Panc1 (cell line): Measurements from ENCODE around the gene RPA3. TPM values are rescaled to one million over a fixed set of nuclear protein-coding genes. Genes with fewer than 3 reads are reported as not detected.

Source experiments
- ATAC-seq: fragments of 200-7000 bp; cut with Tn5 transposase; 2 replicates; pipeline ENCODE4 v1.9.1; 2020; ENCODE audit warnings: mild to moderate bottlenecking, moderate library complexity
- BruUV-seq: library from RNA; stranded (reverse); fragments of 400-500 nt; replicated peaks from 2 replicates; lab custom pipeline; 2021; lab: Mats Ljungman, UMichigan
- CTCF ChIA-PET: fragments of 300-600 bp; sonication (Branson Sonifier 250); formaldehyde crosslinking; loops from one replicate; lab custom pipeline; 2022; ENCODE audit warnings: antibody characterized with exemption; lab: Charles Lee
- POLR2A ChIA-PET: fragments of 300-600 bp; sonication (Branson Sonifier 250); formaldehyde crosslinking; loops from one replicate; lab custom pipeline; 2022; ENCODE audit warnings: antibody characterized with exemption; lab: Charles Lee
- DNase-seq: peaks from one replicate; pipeline ENCODE4 v3.0.0-alpha.2; 2010; ENCODE audit warnings: low read depth, low spot score
- H3K27ac ChIP-seq: 2 replicates; pipeline ENCODE4 v1.5.1; 2011; ENCODE audit warnings: mild to moderate bottlenecking, low read length, inconsistent platforms
- H3K27me3 ChIP-seq: fragments of 200-500 bp; sonication (Bioruptor generic); 2 replicates; pipeline ENCODE4 v1.6.0; 2014; ENCODE audit warnings: low read length, inconsistent platforms; ENCODE audit not compliant: control insufficient read depth, insufficient read depth
- H3K36me3 ChIP-seq: fragments of 200-500 bp; sonication (Bioruptor generic); 2 replicates; pipeline ENCODE4 v1.5.1; 2014; ENCODE audit warnings: inconsistent platforms, mild to moderate bottlenecking, low read length, moderate library complexity; ENCODE audit not compliant: control insufficient read depth, insufficient read depth
- H3K4me1 ChIP-seq: 2 replicates; pipeline ENCODE4 v1.5.1; 2011; ENCODE audit warnings: inconsistent platforms, mild to moderate bottlenecking, low read length, moderate library complexity; ENCODE audit not compliant: control insufficient read depth, insufficient read depth
- H3K4me3 ChIP-seq, 2 experiments: 2 replicates each; pipeline ENCODE4 v1.5.1; 2011 to 2012; ENCODE audit warnings: low read depth in 2 of 2, low read length in 2 of 2, mild to moderate bottlenecking in 2 of 2, inconsistent platforms in 1 of 2, moderate library complexity in 1 of 2
- H3K9me3 ChIP-seq: fragments of 200-500 bp; sonication (Bioruptor generic); 2 replicates; pipeline ENCODE4 v1.5.1; 2014; ENCODE audit warnings: low read depth, mild to moderate bottlenecking, inconsistent platforms, low read length, moderate library complexity; ENCODE audit not compliant: control insufficient read depth, insufficient read depth
- POLR2AphosphoS5 ChIP-seq: IDR thresholded peaks from 2 replicates; pipeline ENCODE4 v1.6.1; 2012; ENCODE audit warnings: mild to moderate bottlenecking, low read depth, low read length, moderate library complexity
- REST ChIP-seq, 2 experiments: IDR thresholded peaks; 2 replicates each; pipeline ENCODE4 v1.6.1; 2011 to 2012; ENCODE audit warnings: low read depth in 2 of 2, control low read depth in 1 of 2, low read length in 1 of 2, mild to moderate bottlenecking in 1 of 2, moderate library complexity in 1 of 2; ENCODE audit not compliant: insufficient read depth in 1 of 2
- SIN3A ChIP-seq: IDR thresholded peaks from 2 replicates; pipeline ENCODE4 v1.6.1; 2012; ENCODE audit warnings: low read depth, mild to moderate bottlenecking, low read length, moderate library complexity, borderline replicate concordance; ENCODE audit not compliant: insufficient read depth
- TCF7L2 ChIP-seq: IDR thresholded peaks from 2 replicates; pipeline ENCODE4 v1.6.1; 2011; ENCODE audit warnings: mild to moderate bottlenecking, low read depth, low read length, inconsistent platforms
- in situ Hi-C: cut with HindIII; loops from 2 replicates; pipeline ENCODE4 v1.10.0; 2016; ENCODE audit warnings: low sequenced_read_pairs, low pct_unique_long_range_greater_than_20kb
- intact Hi-C: fragments of 100-400 bp; cut with micrococcal nuclease; formaldehyde crosslinking; loops from one replicate; pipeline ENCODE4 v1.10.0; 2022; ENCODE audit not compliant: unreplicated experiment
- total RNA-seq: library from RNA; stranded (reverse); gene quantifications from one replicate; pipeline ENCODE4 v1.2.1, GENCODE V29; 2021; ENCODE audit not compliant: unreplicated experiment
- TF ChIP-seq, protein P1 (sequence below): fragments of 450-650 bp; IDR thresholded peaks from 2 replicates; pipeline ENCODE4 v1.5.1; 2017; ENCODE audit warnings: mild to moderate bottlenecking

Gene RPA3
- total RNA-seq, 1 experiment from 2014 or later: 93.5 TPM

- ChIA-PET CTCF (no interaction called here), POLR2A (no interaction called here)
- DNase-seq (no peak), ATAC-seq (no peak)
- Histone ChIP-seq H3K36me3 (no peaks in the 10 kb centered on the region), H3K4me1 (no peaks in the 10 kb centered on the region), H3K9me3 (no peaks in the 10 kb centered on the region), H3K27ac (no peak overlapping the region), H3K4me3 (no peak overlapping the region), H3K27me3 (no peaks in the 10 kb centered on the region)
- intact Hi-C loops (no loop called here), in situ Hi-C loops (no loop called here)
- no peak for TF ChIP-seq SIN3A
- TF ChIP-seq TCF7L2: no peak
- no peak for TF ChIP-seq REST (IDR thresholded peaks at IDR 0.05; ENCODE audit: insufficient read depth in 1 of 2, low read depth in 2 of 2, low read length in 1 of 2)
- TF ChIP-seq, protein P1, sequence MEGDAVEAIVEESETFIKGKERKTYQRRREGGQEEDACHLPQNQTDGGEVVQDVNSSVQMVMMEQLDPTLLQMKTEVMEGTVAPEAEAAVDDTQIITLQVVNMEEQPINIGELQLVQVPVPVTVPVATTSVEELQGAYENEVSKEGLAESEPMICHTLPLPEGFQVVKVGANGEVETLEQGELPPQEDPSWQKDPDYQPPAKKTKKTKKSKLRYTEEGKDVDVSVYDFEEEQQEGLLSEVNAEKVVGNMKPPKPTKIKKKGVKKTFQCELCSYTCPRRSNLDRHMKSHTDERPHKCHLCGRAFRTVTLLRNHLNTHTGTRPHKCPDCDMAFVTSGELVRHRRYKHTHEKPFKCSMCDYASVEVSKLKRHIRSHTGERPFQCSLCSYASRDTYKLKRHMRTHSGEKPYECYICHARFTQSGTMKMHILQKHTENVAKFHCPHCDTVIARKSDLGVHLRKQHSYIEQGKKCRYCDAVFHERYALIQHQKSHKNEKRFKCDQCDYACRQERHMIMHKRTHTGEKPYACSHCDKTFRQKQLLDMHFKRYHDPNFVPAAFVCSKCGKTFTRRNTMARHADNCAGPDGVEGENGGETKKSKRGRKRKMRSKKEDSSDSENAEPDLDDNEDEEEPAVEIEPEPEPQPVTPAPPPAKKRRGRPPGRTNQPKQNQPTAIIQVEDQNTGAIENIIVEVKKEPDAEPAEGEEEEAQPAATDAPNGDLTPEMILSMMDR: no peak
- TF ChIP-seq POLR2AphosphoS5: no peak
- no TSS peak for BruUV-seq
Observed at GRCh38 chr7:7671361-7671760, 47.0 kb downstream of the RPA3 start.

DNA sequence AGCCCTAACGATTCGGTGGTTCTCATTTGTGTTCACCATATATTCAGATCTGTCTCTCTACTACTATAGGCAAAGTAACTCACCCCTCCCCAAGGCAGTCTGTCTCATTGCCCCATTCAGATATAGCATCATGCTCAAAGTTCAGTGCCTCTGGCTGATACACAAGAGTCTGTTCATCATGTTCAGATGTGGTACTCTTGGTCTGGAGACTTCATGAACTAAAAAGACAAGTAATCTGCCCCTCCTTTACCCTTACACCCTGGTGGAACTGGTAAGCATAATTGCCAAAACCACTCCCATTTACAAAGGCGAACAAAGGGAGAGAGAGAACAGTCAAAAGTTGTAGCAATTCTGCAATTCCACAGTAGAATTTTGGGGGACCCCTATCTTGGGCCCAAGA, 47.9 kb downstream of the RPA3 start:
- no peaks in the 10 kb centered on the region for H3K36me3 ChIP-seq
- BruUV-seq: no TSS peak
- ChIA-PET CTCF (no interaction called here), POLR2A (no interaction called here)
- no peak overlapping the region for H3K27ac ChIP-seq
- intact Hi-C loops (no loop called here), in situ Hi-C loops (no loop called here)
- no peaks in the 10 kb centered on the region for H3K4me1 ChIP-seq
- H3K9me3 ChIP-seq: no peaks in the 10 kb centered on the region
- TF ChIP-seq SIN3A: no peak
- TF ChIP-seq POLR2AphosphoS5: no peak
- TF ChIP-seq, protein P1: no peak
- TF ChIP-seq REST (IDR thresholded peaks at IDR 0.05; ENCODE audit: insufficient read depth in 1 of 2, low read depth in 2 of 2, low read length in 1 of 2): no peak
- TF ChIP-seq TCF7L2: no peak
- ATAC-seq: no peak
- no peaks in the 10 kb centered on the region for H3K27me3 ChIP-seq
- DNase-seq: no peak
- no peak overlapping the region for H3K4me3 ChIP-seq
